SU-DHL-6 (cell line): Measurements from ENCODE around the gene CHD3.

Experiments
- EZH2phosphoT487 ChIP-seq: fragments of 200-600 bp; sonication (generic), shearing (Covaris generic); conservative IDR thresholded peaks from 2 replicates; pipeline ENCODE4 v1.6.1; 2018; ENCODE audit warnings: mild to moderate bottlenecking, antibody characterized with exemption, low read length, moderate library complexity, mixed read lengths
- TF ChIP-seq, protein P1 (sequence below): fragments of 200-600 bp; sonication (generic); IDR thresholded peaks from one replicate; pipeline ENCODE4 v1.5.1; 2017; ENCODE audit warnings: antibody characterized with exemption, mild to moderate bottlenecking, low read length, moderate library complexity; ENCODE audit not compliant: insufficient read depth, poor library complexity, severe bottlenecking

DNA sequence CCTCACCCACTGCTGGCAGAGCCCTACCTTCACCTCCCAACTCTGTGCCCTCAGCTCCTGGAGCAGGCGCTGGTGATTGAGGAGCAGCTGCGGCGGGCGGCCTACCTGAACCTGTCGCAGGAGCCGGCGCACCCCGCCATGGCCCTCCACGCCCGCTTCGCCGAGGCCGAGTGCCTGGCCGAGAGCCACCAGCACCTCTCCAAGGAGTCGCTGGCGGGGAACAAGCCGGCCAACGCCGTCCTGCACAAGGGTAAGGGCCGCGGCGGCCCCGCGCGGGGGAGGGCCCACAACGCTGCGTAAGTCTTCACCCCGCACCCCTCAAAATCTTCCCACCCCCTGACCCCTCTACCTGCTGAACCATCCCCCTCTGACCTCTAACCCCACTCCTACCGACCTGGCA is 20.5 kb downstream of the CHD3 start:
- TF ChIP-seq, protein P1, sequence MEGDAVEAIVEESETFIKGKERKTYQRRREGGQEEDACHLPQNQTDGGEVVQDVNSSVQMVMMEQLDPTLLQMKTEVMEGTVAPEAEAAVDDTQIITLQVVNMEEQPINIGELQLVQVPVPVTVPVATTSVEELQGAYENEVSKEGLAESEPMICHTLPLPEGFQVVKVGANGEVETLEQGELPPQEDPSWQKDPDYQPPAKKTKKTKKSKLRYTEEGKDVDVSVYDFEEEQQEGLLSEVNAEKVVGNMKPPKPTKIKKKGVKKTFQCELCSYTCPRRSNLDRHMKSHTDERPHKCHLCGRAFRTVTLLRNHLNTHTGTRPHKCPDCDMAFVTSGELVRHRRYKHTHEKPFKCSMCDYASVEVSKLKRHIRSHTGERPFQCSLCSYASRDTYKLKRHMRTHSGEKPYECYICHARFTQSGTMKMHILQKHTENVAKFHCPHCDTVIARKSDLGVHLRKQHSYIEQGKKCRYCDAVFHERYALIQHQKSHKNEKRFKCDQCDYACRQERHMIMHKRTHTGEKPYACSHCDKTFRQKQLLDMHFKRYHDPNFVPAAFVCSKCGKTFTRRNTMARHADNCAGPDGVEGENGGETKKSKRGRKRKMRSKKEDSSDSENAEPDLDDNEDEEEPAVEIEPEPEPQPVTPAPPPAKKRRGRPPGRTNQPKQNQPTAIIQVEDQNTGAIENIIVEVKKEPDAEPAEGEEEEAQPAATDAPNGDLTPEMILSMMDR: no peak
- no peak for TF ChIP-seq EZH2phosphoT487
